ENCODE results near the gene WNT5A.

DNA sequence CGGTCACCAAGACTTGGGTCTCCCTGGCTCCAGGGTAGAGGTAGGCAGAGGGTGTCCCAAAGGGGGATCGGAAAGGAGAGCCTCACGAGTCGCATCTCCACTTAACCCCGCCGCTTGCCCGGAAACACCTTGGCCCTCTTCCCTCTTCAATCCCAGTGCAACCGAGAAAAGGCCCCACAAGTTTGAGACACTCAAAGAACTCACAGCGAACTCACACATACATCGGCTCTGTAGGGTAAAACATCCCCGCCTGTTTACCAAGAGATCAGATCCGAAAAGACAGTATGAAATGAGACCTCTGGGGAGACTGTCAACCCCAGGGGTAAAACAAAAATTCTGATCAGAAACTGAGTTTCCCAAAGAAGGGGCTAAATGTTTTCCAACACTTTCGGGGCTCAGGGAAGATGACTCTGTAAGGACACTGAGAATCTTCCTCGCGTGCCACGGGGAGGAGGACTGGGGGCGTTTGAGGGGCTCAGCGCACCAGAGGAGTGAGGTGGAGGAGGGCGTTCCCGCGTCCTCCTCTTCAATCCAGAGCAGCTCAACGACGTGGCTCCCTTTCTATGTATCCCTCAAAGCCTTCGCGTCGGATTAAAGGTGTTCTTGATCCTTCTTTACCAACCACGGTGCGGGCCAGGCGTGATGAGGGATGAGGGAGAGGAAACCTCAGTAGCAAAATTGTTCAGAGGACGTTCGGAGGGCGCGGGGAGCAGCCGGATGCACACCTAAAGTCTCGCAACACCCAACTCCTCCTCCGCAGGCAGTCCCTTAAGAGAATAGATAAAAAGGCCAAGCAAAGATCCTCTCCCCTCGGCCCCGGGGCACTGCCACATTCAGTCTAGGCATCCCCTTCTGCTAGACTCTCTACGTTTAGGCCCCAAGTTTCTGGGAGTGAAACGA is 3.7 kb downstream of the WNT5A start:
- TF ChIP-seq, protein P1, sequence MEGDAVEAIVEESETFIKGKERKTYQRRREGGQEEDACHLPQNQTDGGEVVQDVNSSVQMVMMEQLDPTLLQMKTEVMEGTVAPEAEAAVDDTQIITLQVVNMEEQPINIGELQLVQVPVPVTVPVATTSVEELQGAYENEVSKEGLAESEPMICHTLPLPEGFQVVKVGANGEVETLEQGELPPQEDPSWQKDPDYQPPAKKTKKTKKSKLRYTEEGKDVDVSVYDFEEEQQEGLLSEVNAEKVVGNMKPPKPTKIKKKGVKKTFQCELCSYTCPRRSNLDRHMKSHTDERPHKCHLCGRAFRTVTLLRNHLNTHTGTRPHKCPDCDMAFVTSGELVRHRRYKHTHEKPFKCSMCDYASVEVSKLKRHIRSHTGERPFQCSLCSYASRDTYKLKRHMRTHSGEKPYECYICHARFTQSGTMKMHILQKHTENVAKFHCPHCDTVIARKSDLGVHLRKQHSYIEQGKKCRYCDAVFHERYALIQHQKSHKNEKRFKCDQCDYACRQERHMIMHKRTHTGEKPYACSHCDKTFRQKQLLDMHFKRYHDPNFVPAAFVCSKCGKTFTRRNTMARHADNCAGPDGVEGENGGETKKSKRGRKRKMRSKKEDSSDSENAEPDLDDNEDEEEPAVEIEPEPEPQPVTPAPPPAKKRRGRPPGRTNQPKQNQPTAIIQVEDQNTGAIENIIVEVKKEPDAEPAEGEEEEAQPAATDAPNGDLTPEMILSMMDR (IDR thresholded peaks at IDR 0.05), result no peak
- TF ChIP-seq POLR2A (IDR thresholded peaks at IDR 0.05), result no peak
- no peak for TF ChIP-seq POLR2AphosphoS5 (IDR thresholded peaks at IDR 0.05)
